NCI-H524 treated with DMSO at 0.1 percent for 48 hours (cell line): Measurements from ENCODE around the gene BCL7C.
"Not testable (repeated sequence)": the region's sequence is repeated elsewhere in the genome, so short reads cannot be mapped to it uniquely, and the experiment has no call there.

Experiments
- DNase-seq: peaks from one replicate; lab custom pipeline; 2025; lab: John Stamatoyannopoulos, UW

BCL7C gene

GRCh38 chr16:30894540-30895368, 877 bp upstream of the BCL7C start:
- DNase-seq: no peak

- DNase-seq: no peak
Measured at GRCh38 chr16:30893417-30893743, 497 bp downstream of the BCL7C start.

DNA sequence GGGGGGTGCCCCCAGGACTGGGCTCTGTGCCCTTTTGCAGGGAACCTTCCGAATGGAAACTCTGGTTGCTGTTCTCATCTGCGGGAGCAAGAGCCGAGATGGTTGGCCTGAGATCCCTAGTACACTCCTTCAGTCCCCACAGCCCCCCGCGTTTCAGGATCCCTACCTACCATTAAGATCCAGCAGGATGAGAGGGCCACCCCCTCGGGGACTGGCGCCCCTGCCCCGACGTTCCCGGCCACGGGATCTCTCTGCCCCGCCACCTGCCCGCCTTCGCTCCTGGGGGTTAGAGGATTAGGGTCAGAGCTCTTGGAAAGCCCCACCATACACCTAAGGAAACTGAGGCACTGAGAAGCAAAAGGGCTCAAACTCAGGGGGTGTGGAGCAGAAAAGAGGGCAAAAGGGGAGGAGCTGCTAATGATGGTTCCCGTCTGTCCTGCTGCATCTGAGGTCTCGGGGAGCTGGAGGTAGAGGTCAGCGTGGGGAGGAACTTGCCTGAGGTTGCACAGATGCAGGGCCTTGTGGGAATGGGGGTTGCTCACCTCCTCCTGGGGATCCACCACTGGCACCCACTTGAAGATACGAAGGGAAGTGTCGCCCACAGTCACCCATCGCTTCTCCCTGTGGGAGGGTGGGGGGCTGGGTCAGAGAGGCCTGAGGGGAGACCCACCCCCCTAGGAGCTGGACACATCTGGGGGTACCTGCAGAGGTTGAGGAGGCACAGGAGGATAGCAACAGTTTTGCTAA, 1.0 kb downstream of the BCL7C start:
- DNase-seq: no peak

DNA sequence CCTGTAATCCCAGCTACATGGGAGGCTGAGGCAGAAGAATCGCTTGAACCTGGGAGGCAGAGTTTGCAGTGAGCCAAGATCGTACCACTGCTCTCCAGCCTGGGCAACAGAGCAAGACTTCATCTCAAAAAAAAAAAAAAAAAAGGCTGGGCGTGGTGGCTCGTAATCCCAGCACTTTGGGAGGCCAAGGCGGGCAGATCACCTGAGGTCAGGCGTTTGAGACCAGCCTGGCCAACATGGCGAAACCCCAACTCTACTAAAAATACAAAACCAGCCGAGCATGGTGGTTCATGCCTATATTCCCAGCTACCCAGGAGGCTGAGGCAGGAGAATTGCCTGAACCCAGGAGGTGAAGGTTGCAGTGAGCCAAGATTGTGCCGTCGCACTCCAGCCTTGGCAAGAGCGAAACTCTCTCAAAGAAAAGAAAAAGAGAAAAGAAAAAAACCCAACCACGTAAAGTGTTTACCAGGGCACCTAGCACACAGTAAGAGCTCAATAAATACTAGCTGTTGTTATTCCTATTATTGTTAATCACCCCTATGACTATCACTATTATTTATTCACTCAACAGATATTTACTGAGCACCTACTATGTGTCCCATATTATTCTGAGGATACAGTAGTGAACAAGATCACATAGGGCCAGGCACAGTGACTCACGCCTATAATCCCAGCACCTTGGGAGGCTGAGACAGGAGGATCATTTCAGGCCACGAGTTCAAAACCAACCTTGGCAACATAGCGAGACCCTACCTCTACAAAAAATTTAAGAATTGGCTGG, 2.6 kb downstream of the BCL7C start:
- not testable (repeated sequence) for DNase-seq

GRCh38 chr16:30889721-30890120, 4.2 kb downstream of the BCL7C start:
- DNase-seq: no peak

DNA sequence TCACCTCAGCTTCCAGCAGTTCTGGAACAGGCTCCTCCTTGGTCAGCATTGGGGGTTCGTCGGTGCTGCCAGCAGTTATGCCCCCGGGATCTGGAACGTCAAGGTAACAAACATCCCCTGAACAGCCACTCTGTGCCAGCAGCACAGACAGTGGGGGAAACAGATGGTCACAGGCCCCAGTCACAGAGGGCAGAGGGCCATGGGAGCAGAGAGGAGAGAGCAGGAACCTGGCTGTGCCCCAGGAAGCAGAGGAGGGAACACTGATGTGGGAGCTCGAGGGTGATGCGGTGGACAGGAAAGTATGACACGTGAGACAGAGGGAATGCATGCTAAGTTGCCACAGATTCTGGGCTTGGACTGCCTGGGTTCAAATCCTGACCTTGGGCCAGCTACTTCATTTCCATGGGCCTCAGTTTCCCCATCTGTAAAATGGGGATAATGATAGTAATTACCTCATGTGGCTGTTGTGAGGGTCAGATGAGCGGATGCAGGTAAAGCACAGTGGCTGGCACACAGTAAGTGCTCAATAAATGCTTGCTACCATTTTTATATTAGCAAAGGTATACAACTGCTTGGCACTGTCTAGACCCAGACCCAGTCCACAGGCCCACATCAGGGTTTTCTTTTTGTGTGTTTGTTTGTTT, 4.9 kb downstream of the BCL7C start:
- no peak for DNase-seq

DNA sequence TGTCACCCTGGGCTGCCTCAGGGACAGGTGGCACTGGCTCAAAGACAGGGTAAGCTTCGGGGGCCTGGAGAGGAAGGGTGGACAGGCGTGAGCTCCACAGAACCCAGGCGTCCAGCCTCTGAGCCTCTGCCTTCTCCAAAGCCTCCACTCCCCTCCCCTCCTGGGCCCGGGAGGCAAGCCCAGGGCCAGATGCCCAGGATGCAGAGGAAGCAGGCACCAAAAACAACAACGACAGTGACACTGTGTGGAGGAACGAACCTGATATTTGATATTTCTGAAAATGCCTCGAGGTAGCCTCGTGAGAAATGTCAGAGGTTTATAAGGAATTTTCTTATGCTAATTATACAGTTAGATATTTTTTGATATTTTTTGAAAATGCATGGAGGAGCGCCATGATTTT, 6.0 kb downstream of the BCL7C start:
- no peak for DNase-seq

- no peak for DNase-seq
Measured at GRCh38 chr16:30886145-30886544, 7.7 kb downstream of the BCL7C start.

- no peak for DNase-seq
Measured at GRCh38 chr16:30885196-30885595, 8.7 kb downstream of the BCL7C start.

GRCh38 chr16:30884760-30885159, 9.1 kb downstream of the BCL7C start:
- no peak for DNase-seq

GRCh38 chr16:30882429-30883310, 11.2 kb downstream of the BCL7C start:
- no peak for DNase-seq

DNA sequence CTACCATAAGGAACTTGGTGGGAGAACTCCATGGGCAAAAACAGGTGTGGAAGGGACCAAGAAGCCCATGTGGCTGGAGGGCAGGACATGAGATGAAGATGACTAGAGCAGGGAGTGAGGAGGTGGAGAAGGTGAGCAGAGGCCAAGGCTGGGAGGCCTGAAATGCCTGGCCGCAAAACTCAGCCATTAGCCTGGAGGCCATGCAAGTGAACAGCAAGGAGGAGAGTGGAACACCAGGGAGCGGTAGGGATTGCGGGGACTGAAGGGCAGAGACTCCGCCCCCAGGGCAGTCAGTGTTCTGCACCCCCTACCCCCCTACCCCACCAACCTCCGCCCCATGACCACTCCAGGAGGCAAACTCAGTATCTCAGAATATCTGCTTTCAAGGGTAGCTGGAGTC, 17.0 kb downstream of the BCL7C start:
- no peak for DNase-seq

GRCh38 chr16:30875871-30876801, 17.7 kb downstream of the BCL7C start:
- no peak for DNase-seq

GRCh38 chr16:30874821-30875717, 18.8 kb downstream of the BCL7C start:
- peak; percentile 55 for DNase-seq

DNA sequence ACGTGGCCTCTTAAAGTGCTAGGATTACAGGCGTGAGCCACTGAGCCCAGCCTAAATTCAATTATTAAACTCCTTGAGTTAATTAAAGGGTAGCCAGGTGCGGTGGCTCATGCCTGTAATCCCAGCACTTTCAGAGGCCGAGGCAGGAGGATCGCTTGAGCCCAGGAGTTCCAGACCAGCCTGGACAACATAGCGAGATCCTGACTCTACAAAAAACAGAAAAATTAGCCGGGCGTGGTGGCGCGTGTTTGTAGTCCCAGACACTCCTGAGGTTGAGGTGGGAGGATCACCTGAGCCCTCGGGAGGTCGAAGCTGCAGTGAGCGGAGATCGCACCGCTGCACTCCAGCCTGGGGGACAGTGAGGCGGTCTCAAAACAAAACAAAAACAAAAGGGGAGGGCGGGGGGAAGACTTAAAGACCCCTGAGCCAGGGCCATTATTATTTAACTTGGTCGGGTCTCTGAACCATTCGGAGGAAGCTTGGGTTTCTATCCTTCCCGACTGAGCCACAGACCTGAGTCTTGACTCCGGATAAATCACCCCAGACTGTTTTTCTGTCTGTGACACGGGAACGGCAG, 19.5 kb downstream of the BCL7C start:
- no peak for DNase-seq

DNA sequence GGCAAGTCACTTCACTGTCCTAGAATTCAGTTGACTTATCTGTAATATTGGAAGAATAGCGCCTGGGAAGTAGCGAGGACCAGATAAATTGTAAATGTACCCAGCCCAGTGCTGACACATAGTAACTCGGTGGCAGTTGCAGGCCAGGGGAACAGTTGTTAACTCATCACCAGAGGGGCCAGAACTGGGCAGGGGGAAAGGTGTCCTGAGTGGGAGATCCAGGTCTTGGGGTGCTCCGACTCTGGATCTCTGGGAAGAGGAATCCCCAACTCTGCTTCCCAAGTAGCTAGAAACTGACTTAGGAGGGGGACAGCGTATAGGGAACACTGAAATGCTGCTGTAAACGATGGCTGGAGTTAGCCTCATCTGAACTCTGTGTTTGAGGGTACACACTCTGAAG, 23.0 kb downstream of the BCL7C start:
- no peak for DNase-seq

DNA sequence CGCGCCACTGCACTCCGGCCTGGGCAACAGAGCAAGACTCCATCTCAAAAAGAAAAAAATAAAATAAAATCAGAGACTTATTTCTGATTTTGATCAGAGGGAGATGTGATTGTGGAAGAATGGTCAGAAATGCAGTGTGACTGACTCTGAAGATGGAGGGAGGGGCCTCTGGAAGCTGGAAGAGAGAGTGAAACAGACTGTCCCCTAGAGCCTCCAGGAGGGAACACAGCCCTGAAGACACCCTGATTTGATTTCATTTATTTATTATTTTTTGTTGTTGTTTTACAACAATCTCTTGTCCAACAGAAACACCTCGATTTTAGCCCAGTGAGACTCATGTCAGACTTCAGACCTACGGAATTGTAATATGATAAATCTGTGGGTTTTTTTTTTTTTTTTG, 26.1 kb downstream of the BCL7C start:
- DNase-seq: no peak

DNA sequence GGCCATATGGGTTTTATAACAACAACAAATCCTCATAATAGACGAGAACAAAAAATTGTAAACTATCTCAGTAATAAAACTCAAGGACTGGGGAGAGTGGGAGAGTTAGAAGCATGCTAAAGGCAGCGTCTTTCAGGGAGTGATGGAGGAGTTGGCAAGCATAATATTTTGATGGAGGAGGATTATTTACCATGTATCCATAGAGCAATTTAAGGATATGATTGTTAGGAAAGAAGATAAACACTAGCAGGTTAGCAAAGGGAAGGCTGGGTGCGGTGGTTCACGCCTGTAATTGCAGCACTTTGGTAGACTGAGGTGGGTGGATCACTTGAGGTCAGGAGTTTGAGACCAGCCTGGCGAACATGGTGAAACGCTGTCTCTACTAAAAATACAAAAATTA, 27.8 kb downstream of the BCL7C start:
- no peak for DNase-seq

- not testable (repeated sequence) for DNase-seq
Measured at GRCh38 chr16:30863178-30863577, 30.7 kb downstream of the BCL7C start.
